ENCODE data around the gene PEX16.
A peak's percentile ranks its signal among the peaks of the same experiment; 100 is the strongest.

Gene PEX16

GRCh38 chr11:45917623-45918330 is at the start of gene PEX16:
Gene PEX16 (minus strand): TSS chr11:45917877. CDS start chr11:45917811, 66 bp downstream.
- DNase-seq = peak; percentile 94 to 99 (median 97)
- intact Hi-C loops (cut with DNase I) = loop anchor here (5.0 kb wide), 1 partner anchor 70 kb away; the partner anchor contains the start of gene CRY2

GRCh38 chr11:45964911-45965389 is 47.3 kb upstream of the PEX16 start:
- peak; percentile 37 to 87 (median 70) for DNase-seq
- intact Hi-C loops (cut with DNase I) = loop anchor here (5.0 kb wide), 1 partner anchor 42 kb away; no protein-coding TSS in a partner anchor

DNA sequence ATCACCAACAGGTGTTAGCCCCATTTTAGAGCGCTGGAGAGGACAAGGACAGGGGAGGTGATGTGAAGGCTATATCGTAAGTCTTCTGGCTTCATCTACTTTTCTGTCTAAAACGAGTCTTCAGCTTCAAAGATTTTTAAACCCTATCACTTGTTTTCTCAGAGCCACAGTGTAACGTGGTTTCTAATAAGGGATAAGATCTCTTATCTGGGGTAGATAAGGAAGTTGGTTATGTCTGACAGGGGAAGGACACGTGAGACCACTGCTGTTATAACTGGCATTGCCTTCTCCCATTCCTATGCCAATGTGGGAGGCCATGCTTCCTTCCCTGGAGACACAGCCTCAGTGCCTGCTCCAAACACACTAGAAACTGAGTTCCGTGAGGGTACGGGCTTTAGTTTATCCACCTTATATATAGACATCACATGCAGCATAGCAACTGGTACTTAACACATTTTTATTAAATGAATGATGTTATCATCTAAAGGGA is 44.1 kb upstream of the PEX16 start:
- intact Hi-C loops (cut with DNase I) = no loop called here
- no peak for DNase-seq

DNA sequence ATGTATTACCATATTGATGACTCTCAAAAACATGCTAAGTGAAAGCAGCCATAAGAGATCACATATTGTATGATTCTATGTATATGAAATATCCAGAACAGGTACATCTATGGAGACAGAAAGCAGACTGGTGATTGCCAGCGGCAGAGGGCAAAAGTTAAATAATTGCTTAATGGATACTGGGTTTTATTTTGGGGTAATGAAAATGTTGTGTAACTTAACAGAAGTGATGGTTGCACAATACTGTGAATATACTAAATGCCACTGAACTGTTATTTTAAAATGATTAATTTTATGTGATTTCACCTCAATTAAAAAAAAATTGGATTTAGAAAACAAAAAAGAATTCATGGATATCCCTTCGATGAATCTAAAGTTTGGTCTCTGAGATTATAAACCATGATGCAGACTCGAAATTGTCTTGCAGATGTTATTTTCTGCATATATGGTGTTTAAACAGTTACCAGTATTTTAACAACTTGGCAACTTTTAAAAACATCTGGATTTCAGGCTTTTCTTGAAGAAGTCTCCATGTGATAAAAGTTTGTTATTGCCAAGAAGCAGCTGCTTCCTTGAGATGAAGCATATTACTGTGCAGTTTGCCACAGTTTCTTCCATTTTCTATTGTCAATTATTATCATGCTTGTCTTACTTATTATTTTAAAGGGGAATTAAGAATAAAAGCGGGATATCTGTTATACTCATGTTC is 42.9 kb upstream of the PEX16 start:
- DNase-seq = no peak
- intact Hi-C loops (cut with DNase I) = no loop called here

GRCh38 chr11:45959851-45960250 is 42.2 kb upstream of the PEX16 start:
- no peak for DNase-seq
- intact Hi-C loops (cut with DNase I) = no loop called here

GRCh38 chr11:45949992-45950407 is 32.3 kb upstream of the PEX16 start:
- intact Hi-C loops (cut with DNase I) = no loop called here
- peak in 6 of 42 donors; percentile 16 to 56 (median 38) for DNase-seq

- DNase-seq = peak in 13 of 42 donors; percentile 21 to 70 (median 47)
- intact Hi-C loops (cut with DNase I) = no loop called here
Observed at GRCh38 chr11:45948356-45948755, 30.7 kb upstream of the PEX16 start.

DNA sequence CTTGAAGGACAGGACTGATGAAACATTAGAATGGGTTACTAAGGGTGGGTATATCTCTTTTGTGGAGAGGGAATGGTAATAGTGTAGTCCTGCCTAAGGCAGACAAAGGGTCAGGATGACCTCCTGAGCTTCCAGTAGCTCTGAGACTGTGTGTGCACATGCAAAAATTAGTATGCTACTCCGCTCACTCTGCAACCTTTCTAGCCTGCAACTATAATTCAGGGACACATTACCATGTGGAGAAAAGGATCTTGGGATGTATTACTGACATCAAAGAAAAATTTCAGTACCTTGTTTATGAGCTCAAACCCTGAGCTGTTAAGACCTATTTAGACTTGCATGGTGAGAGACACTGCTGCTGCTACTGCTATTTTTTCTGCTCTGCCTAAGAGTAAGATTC is 30.2 kb upstream of the PEX16 start:
- no peak for DNase-seq
- intact Hi-C loops (cut with DNase I) = no loop called here

DNA sequence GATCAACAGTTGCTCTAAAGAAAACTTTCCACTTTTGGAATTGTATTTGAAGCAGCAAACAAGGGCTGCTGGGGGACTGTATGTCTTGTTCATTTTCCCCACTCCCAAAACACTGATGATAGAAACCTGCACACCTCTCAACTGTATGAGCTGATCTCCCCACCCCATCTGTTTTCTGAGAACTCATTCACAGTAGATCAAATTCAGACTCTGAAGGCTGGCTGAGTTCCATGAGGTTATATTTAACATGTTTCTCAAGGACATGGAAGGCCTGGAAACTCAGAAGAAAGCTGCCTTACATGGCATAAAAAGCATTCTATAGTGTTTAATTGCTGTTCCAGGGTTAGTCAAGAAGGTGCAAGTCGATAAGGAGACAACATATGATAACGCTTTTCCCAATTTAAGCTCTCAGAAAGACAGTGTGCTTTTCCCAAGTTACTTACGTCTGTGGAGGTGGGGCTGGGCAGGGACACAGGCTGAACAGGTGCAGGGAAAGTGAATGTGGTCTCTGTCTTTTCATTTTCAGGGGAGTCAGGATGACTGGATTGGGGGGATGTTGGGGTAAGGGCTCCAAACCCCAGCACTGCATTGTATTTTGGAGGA is 27.8 kb upstream of the PEX16 start:
- intact Hi-C loops (cut with DNase I) = no loop called here
- no peak for DNase-seq

- DNase-seq = no peak
- intact Hi-C loops (cut with DNase I) = no loop called here
Observed at GRCh38 chr11:45942381-45942780, 24.7 kb upstream of the PEX16 start.

DNA sequence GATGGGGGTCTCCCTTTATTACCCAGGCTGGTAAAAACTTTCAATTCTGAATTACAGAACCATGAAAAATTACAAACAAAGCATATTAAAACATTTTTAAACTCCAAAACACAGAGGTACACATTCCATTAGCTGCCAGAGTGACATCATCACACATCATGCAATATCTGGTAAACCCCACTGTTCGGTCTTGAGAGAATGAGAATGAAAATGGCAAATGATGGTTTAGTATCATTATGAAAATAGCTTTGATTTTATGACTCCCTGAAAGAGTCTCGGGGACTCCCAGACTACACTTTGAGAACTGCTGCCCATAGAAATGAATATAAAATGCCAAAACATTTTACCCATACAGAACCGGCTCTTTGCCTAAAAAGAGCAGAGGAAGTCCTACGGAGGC is 23.6 kb upstream of the PEX16 start:
- intact Hi-C loops (cut with DNase I) = no loop called here

GRCh38 chr11:45939836-45940235 is 22.2 kb upstream of the PEX16 start:
- no peak for DNase-seq
- intact Hi-C loops (cut with DNase I) = no loop called here

More for the DNA sequence above, 23.6 kb upstream of the PEX16 start:
- DNase-seq = no peak

GRCh38 chr11:45937916-45938315 is 20.2 kb upstream of the PEX16 start:
- DNase-seq = no peak
- intact Hi-C loops (cut with DNase I) = no loop called here

- no peak for DNase-seq
- intact Hi-C loops (cut with DNase I) = no loop called here
Observed at GRCh38 chr11:45936511-45937054, 18.9 kb upstream of the PEX16 start.

- intact Hi-C loops (cut with DNase I) = no loop called here
Observed at GRCh38 chr11:45935349-45936064, 17.8 kb upstream of the PEX16 start.

GRCh38 chr11:45934580-45935318 is 17.1 kb upstream of the PEX16 start:
- peak in 2 of 42 donors; percentile 13 to 23 for DNase-seq
- intact Hi-C loops (cut with DNase I) = no loop called here

More at GRCh38 chr11:45935349-45936064, 17.8 kb upstream of the PEX16 start:
- peak in 1 of 42 donors; percentile 11 for DNase-seq

GRCh38 chr11:45933846-45934579 is 16.3 kb upstream of the PEX16 start:
- DNase-seq = peak in 3 of 42 donors; percentile 23 to 28 (median 26)
- intact Hi-C loops (cut with DNase I) = no loop called here

Measured in head of caudate nucleus (tissue), 42 donors.